ENCODE data around the gene FBXL16.

DNA sequence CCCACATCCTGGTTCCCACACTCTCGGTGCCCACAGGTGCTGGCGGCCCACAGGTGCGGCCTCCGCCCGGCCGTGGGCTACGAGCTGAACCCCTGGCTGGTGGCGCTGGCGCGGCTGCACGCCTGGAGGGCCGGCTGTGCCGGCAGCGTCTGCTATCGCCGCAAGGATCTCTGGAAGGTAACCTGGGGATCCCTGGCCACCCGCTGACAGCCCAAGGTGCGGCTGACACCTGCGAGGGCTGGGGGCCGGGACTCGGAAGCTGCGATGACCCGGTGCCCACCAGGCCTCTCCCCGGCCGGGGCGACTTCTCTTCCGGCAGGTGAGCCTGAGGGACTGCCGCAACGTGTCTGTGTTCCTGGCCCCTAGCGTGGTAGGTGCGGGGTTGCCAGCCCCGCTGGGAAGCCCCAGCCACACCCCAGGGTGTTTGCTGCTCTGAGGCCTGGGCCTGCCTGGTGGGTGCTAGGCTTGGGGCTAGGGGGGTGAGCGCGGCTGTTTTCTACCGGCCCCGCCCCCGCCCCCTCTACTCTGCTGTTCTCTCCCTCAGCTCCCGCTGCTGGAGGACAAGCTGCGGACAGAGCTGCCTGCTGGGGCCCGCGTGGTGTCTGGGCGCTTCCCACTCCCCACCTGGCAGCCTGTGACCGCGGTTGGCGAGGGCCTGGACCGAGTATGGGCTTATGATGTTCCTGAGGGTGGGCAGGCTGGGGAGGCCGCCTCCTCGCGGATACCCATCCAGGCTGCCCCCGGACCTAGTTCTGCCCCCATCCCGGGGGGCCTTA, 16.4 kb upstream of the FBXL16 start:
- TF ChIP-seq, protein P1, sequence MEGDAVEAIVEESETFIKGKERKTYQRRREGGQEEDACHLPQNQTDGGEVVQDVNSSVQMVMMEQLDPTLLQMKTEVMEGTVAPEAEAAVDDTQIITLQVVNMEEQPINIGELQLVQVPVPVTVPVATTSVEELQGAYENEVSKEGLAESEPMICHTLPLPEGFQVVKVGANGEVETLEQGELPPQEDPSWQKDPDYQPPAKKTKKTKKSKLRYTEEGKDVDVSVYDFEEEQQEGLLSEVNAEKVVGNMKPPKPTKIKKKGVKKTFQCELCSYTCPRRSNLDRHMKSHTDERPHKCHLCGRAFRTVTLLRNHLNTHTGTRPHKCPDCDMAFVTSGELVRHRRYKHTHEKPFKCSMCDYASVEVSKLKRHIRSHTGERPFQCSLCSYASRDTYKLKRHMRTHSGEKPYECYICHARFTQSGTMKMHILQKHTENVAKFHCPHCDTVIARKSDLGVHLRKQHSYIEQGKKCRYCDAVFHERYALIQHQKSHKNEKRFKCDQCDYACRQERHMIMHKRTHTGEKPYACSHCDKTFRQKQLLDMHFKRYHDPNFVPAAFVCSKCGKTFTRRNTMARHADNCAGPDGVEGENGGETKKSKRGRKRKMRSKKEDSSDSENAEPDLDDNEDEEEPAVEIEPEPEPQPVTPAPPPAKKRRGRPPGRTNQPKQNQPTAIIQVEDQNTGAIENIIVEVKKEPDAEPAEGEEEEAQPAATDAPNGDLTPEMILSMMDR (IDR thresholded peaks at IDR 0.05), result no peak
- no peak for TF ChIP-seq POLR2A (IDR thresholded peaks at IDR 0.05)

Data from right lobe of liver (tissue), 4 donors.